ENCODE measurements around the gene EEF2K. TPM values are rescaled to one million over a fixed set of nuclear protein-coding genes. Genes with fewer than 3 reads are reported as not detected.
A peak's percentile ranks its signal among the peaks of the same experiment; 100 is the strongest.

The EEF2K gene
- total RNA-seq (10 to 100 TPM; 15.5 to 21.5 (median 21.0) TPM), total RNA-seq (10.4 to 62.8 (median 32.4) reads per million in 29 experiments)
- 9.7 TPM for total RNA-seq (2013)

DNA sequence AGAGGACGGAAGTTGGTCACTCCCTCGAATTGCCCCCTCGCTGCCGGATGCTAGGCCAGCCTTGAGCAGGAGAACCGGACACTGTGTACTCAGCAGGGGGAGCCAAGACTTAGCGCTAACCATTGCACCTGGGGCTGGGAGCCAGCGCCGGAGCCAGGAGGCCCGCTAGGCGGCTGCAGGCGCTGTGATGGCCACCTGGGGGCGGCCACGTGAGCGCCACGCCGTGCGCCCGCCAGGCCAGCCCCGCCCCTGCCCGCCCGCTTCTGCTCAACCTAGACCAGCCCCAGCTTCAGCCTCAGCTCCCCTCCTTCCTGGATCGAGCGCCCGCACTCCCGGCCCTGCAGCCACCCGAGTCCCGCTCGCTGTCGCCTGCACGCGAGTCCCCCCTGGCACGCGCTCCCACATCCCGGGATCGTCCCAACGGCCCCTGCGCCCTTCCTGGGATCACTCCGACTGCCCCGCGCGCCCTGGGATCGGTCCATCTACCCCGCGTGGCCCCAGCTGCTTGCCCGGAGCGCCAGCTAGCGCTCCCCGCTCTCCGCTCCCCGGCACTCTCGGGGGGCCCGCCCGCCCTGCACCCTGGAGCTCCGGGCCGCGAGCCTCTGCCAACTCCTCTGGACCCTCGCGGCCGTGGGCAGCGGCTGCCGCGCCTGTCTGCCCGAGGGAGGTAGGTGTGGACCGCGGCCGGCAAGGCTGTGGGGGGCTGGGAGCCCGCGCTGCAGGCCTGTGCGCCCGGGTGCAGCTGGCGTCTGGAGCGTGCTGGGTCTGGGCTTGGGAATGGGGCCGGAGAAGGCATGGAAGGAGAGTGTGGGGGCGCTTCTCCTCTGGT is at the start of gene EEF2K:
TSS of gene EEF2K (plus strand) at position 266 of the 829 bp plus-strand sequence. CDS start 19,452 bp downstream, outside the sequence.
- no peaks in the 10 kb centered on the region for H3K27me3 ChIP-seq (replicated peaks in 1 of 2; ENCODE audit: control insufficient read depth in 2 of 2, extremely low read depth in 1 of 2, insufficient read depth in 2 of 2, low read length in 1 of 2)
- Mint-ChIP-seq H3K27me3 (no peaks in the 10 kb centered on the region), H3K4me1 (peaks cover 29 to 39% (median 31%) of the 10 kb centered on the region in 3 donors), H3K27ac (peak within 1 kb of the TSS; percentile 66 to 81), H3K36me3 (peaks cover 5% of the 10 kb centered on the region), H3K9me3 (no peaks in the 10 kb centered on the region), H3K4me3 (peak within 1 kb of the TSS; percentile 85 to 97 (median 93))
- peaks cover 6 to 26% of the 10 kb centered on the region in 2 experiments for H3K4me1 ChIP-seq (ENCODE audit: control insufficient read depth in 1 of 2, extremely low read depth in 1 of 2, insufficient read depth in 2 of 2, low read length in 2 of 2)
- WGBS (ENCODE audit: insufficient coverage), result 0% methylated on average over 72 of the region's 74 CpGs
- ChIA-PET POLR2A (interaction anchor here (0.6 to 1.3 kb wide), 4 partner anchors 12 to 116 kb away, joined by 3 to 7 read pairs (median 4); no protein-coding TSS in a partner anchor), CTCF (interaction anchor here (0.6 to 1.3 kb wide), 5 partner anchors 8 to 215 kb away, joined by 3 to 9 read pairs (median 4); no protein-coding TSS in a partner anchor)
- no peaks in the 10 kb centered on the region for H3K36me3 ChIP-seq (ENCODE audit: control insufficient read depth in 2 of 2, extremely low read depth in 1 of 2, insufficient read depth in 1 of 2, low read length in 1 of 2)
- ATAC-seq (replicated peaks in 1 of 4), result peak; percentile 90 to 97 (median 96)
- peak; percentile 60 to 90 (median 76) for DNase-seq
- H3K9me3 ChIP-seq, result no peaks in the 10 kb centered on the region
- H3K4me3 ChIP-seq (ENCODE audit: control insufficient read depth in 1 of 2, extremely low read depth in 1 of 2, low read length in 1 of 2), result peak within 1 kb of the TSS; percentile 52 to 67
- peak within 1 kb of the TSS; percentile 58 for H3K27ac ChIP-seq (ENCODE audit: low read length)

GRCh38 chr16:22161401-22161800 is 44.7 kb upstream of the EEF2K start:
- Histone ChIP-seq H3K36me3 (ENCODE audit: control insufficient read depth in 2 of 2, extremely low read depth in 1 of 2, insufficient read depth in 1 of 2, low read length in 1 of 2) (no peaks in the 10 kb centered on the region), H3K4me1 (ENCODE audit: control insufficient read depth in 1 of 2, extremely low read depth in 1 of 2, insufficient read depth in 2 of 2, low read length in 2 of 2) (peaks cover 0 to 8% of the 10 kb centered on the region in 2 experiments), H3K27ac (ENCODE audit: low read length) (no peak overlapping the region), H3K9me3 (no peaks in the 10 kb centered on the region), H3K27me3 (replicated peaks in 1 of 2; ENCODE audit: control insufficient read depth in 2 of 2, extremely low read depth in 1 of 2, insufficient read depth in 2 of 2, low read length in 1 of 2) (peaks cover 0 to 20% of the 10 kb centered on the region in 2 experiments), H3K4me3 (ENCODE audit: control insufficient read depth in 1 of 2, extremely low read depth in 1 of 2, low read length in 1 of 2) (no peak overlapping the region)
- ATAC-seq (replicated peaks in 1 of 4), result no peak
- POLR2A ChIA-PET, result no interaction called here
- Mint-ChIP-seq H3K4me3 (peak overlapping the region in 1 of 3 donors; percentile 15), H3K36me3 (no peaks in the 10 kb centered on the region), H3K27ac (no peak overlapping the region), H3K9me3 (no peaks in the 10 kb centered on the region), H3K27me3 (peaks cover 6 to 19% of the 10 kb centered on the region in 2 donors), H3K4me1 (peaks cover 2 to 10% (median 8%) of the 10 kb centered on the region in 3 donors)
- no peak for DNase-seq
- CTCF ChIA-PET, result no interaction called here

DNA sequence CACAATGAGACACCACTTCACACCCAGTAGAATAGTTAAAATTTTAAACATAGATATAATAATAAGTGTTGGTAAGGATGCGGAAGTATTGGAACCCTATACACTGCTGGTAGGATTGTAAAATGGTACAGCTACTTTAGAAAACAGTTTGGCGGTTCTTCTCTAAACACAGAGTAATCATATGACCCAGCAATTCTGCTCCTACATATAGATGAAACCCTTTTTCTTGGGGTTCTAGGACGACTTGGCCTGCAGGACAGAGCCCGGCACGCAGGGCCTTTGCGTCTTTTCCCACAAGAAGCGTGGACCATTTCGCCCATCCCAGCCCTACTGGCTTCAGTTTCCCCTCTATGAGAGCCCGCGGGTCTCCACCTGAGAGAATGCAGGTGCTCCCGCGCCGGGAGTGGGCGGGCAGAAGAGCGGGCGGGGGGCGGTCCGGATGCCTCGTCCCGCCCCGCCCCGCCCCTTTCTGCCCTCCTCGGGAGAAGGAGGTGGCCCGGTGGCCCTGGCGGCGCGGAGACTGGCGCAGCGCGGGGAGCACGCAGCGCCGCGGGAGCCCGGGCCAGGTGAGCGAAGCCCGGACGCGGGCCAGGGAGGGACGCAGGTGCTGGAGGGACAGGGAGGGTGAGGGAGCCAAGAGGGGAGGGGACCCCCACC is 44.0 kb upstream of the EEF2K start, which contains the start of gene SDR42E2:
TSS of gene SDR42E2 (plus strand) at position 508 of the 657 bp plus-strand sequence. CDS start 3,077 bp downstream, outside the sequence.
- H3K9me3 ChIP-seq, result no peaks in the 10 kb centered on the region
- 8% methylated on average over 29 of the region's 40 CpGs for WGBS (ENCODE audit: insufficient coverage)
- no peaks in the 10 kb centered on the region for H3K36me3 ChIP-seq (ENCODE audit: control insufficient read depth in 2 of 2, extremely low read depth in 1 of 2, insufficient read depth in 1 of 2, low read length in 1 of 2)
- H3K36me3 Mint-ChIP-seq, result no peaks in the 10 kb centered on the region
- POLR2A ChIA-PET, result no interaction called here
- peaks cover 0 to 18% of the 10 kb centered on the region in 2 experiments for H3K27me3 ChIP-seq (replicated peaks in 1 of 2; ENCODE audit: control insufficient read depth in 2 of 2, extremely low read depth in 1 of 2, insufficient read depth in 2 of 2, low read length in 1 of 2)
- peaks cover 2 to 10% (median 8%) of the 10 kb centered on the region in 3 donors for H3K4me1 Mint-ChIP-seq
- no peak within 1 kb of the TSS for H3K27ac ChIP-seq (ENCODE audit: low read length)
- CTCF ChIA-PET, result no interaction called here
- H3K27ac Mint-ChIP-seq, result no peak within 1 kb of the TSS
- H3K4me3 ChIP-seq (ENCODE audit: control insufficient read depth in 1 of 2, extremely low read depth in 1 of 2, low read length in 1 of 2), result peak within 1 kb of the TSS; percentile 28 to 49
- peaks cover 0 to 8% of the 10 kb centered on the region in 2 experiments for H3K4me1 ChIP-seq (ENCODE audit: control insufficient read depth in 1 of 2, extremely low read depth in 1 of 2, insufficient read depth in 2 of 2, low read length in 2 of 2)
- H3K9me3 Mint-ChIP-seq, result no peaks in the 10 kb centered on the region
- ATAC-seq (replicated peaks in 1 of 4) (peak; percentile 85 to 96 (median 86)), DNase-seq (peak in 34 of 35 experiments; percentile 0 to 68 (median 38))
- peak within 1 kb of the TSS; percentile 22 to 47 (median 39) for H3K4me3 Mint-ChIP-seq
- H3K27me3 Mint-ChIP-seq, result peaks cover 6 to 19% of the 10 kb centered on the region in 2 donors

DNA sequence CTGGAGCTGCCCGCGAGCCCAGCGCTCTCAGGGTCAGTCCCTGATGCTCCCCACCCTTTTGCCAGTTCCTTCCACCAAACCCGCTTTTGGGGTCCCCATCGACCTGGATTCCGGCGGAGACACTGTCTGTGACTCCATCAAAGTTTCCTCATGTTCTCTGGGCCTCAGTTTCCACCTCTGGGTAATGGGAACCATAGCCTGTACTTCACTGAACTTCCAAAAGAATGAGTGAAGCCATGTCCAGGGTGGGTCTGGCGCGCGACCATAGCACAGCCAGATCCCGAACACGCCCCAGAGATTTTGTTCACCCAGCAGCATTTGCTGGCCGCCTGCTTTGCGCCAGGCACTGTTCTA is 43.4 kb upstream of the EEF2K start:
- Histone ChIP-seq H3K27me3 (replicated peaks in 1 of 2; ENCODE audit: control insufficient read depth in 2 of 2, extremely low read depth in 1 of 2, insufficient read depth in 2 of 2, low read length in 1 of 2) (peaks cover 0 to 18% of the 10 kb centered on the region in 2 experiments), H3K36me3 (ENCODE audit: control insufficient read depth in 2 of 2, extremely low read depth in 1 of 2, insufficient read depth in 1 of 2, low read length in 1 of 2) (no peaks in the 10 kb centered on the region), H3K4me1 (ENCODE audit: control insufficient read depth in 1 of 2, extremely low read depth in 1 of 2, insufficient read depth in 2 of 2, low read length in 2 of 2) (peaks cover 0 to 8% of the 10 kb centered on the region in 2 experiments), H3K27ac (ENCODE audit: low read length) (no peak overlapping the region), H3K9me3 (no peaks in the 10 kb centered on the region), H3K4me3 (ENCODE audit: control insufficient read depth in 1 of 2, extremely low read depth in 1 of 2, low read length in 1 of 2) (peak overlapping the region in 1 of 2 donors; percentile 24)
- DNase-seq (no peak), ATAC-seq (replicated peaks in 1 of 4) (no peak)
- H3K4me1 Mint-ChIP-seq, result peaks cover 2 to 10% (median 8%) of the 10 kb centered on the region in 3 donors
- CTCF ChIA-PET, result no interaction called here
- WGBS (ENCODE audit: insufficient coverage), result 67% methylated on average over 11 of the region's 14 CpGs
- H3K27me3 Mint-ChIP-seq, result peaks cover 6 to 19% of the 10 kb centered on the region in 2 donors
- POLR2A ChIA-PET, result no interaction called here
- H3K9me3 Mint-ChIP-seq, result no peaks in the 10 kb centered on the region
- peak overlapping the region in 1 of 3 donors; percentile 15 for H3K4me3 Mint-ChIP-seq
- H3K36me3 Mint-ChIP-seq, result no peaks in the 10 kb centered on the region
- H3K27ac Mint-ChIP-seq, result no peak overlapping the region

GRCh38 chr16:22163806-22164205 is 42.3 kb upstream of the EEF2K start:
- 92% methylated on average over 2 of the region's 6 CpGs for WGBS (ENCODE audit: insufficient coverage)
- CTCF ChIA-PET, result no interaction called here
- POLR2A ChIA-PET, result no interaction called here

DNA sequence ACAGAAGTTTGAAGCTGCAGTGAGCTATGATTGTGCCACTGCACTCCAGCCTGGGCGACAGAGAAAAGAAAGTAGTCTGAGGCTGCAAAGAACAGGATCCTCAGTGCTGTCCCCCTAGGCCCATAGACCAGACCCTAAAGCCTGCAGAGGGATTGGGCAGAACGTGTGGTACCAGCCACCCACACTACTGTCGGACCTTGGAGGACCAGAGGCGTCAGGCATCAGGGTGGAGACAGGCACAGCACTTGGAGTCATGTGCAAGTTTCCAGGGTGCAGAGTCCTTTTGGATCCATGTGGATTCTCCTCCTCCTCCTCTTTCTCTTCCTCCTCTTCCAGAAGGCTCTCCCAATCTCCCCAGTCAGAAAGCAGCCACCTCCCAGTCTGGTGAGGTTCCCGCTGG is 41.6 kb upstream of the EEF2K start:
- Mint-ChIP-seq H3K4me1 (peaks cover 2 to 10% (median 8%) of the 10 kb centered on the region in 3 donors), H3K9me3 (no peaks in the 10 kb centered on the region), H3K27ac (no peak overlapping the region), H3K27me3 (peaks cover 6 to 15% of the 10 kb centered on the region in 2 donors), H3K36me3 (no peaks in the 10 kb centered on the region), H3K4me3 (no peak overlapping the region)
- no peak for DNase-seq
- Histone ChIP-seq H3K27ac (ENCODE audit: low read length) (no peak overlapping the region), H3K36me3 (ENCODE audit: control insufficient read depth in 2 of 2, extremely low read depth in 1 of 2, insufficient read depth in 1 of 2, low read length in 1 of 2) (no peaks in the 10 kb centered on the region), H3K4me3 (ENCODE audit: control insufficient read depth in 1 of 2, extremely low read depth in 1 of 2, low read length in 1 of 2) (no peak overlapping the region), H3K9me3 (no peaks in the 10 kb centered on the region), H3K27me3 (replicated peaks in 1 of 2; ENCODE audit: control insufficient read depth in 2 of 2, extremely low read depth in 1 of 2, insufficient read depth in 2 of 2, low read length in 1 of 2) (peaks cover 0 to 20% of the 10 kb centered on the region in 2 experiments), H3K4me1 (ENCODE audit: control insufficient read depth in 1 of 2, extremely low read depth in 1 of 2, insufficient read depth in 2 of 2, low read length in 2 of 2) (peaks cover 0 to 8% of the 10 kb centered on the region in 2 experiments)
- WGBS (ENCODE audit: insufficient coverage), result 84% methylated on average over 3 of the region's 5 CpGs
- ChIA-PET POLR2A (no interaction called here), CTCF (no interaction called here)
- ATAC-seq (replicated peaks in 1 of 4), result no peak

More at GRCh38 chr16:22163806-22164205, 42.3 kb upstream of the EEF2K start:
- no peak overlapping the region for H3K4me3 ChIP-seq (ENCODE audit: control insufficient read depth in 1 of 2, extremely low read depth in 1 of 2, low read length in 1 of 2)
- no peak overlapping the region for H3K27ac Mint-ChIP-seq
- no peaks in the 10 kb centered on the region for H3K36me3 Mint-ChIP-seq
- DNase-seq (no peak), ATAC-seq (replicated peaks in 1 of 4) (no peak)
- no peaks in the 10 kb centered on the region for H3K9me3 Mint-ChIP-seq
- no peaks in the 10 kb centered on the region for H3K9me3 ChIP-seq
- peaks cover 0 to 18% of the 10 kb centered on the region in 2 experiments for H3K27me3 ChIP-seq (replicated peaks in 1 of 2; ENCODE audit: control insufficient read depth in 2 of 2, extremely low read depth in 1 of 2, insufficient read depth in 2 of 2, low read length in 1 of 2)
- peaks cover 2 to 10% (median 8%) of the 10 kb centered on the region in 3 donors for H3K4me1 Mint-ChIP-seq
- H3K4me1 ChIP-seq (ENCODE audit: control insufficient read depth in 1 of 2, extremely low read depth in 1 of 2, insufficient read depth in 2 of 2, low read length in 2 of 2), result peaks cover 0 to 8% of the 10 kb centered on the region in 2 experiments
- no peaks in the 10 kb centered on the region for H3K36me3 ChIP-seq (ENCODE audit: control insufficient read depth in 2 of 2, extremely low read depth in 1 of 2, insufficient read depth in 1 of 2, low read length in 1 of 2)
- H3K4me3 Mint-ChIP-seq, result peak overlapping the region in 1 of 3 donors; percentile 22
- H3K27ac ChIP-seq (ENCODE audit: low read length), result no peak overlapping the region
- peaks cover 6 to 15% of the 10 kb centered on the region in 2 donors for H3K27me3 Mint-ChIP-seq
